WTC11 (cell line): Measurements from ENCODE around the gene ARHGAP26. TPM values are rescaled to one million over a fixed set of nuclear protein-coding genes. Genes with fewer than 3 reads are reported as not detected.

Experiments used
- ATAC-seq: fragments of 200-7000 bp; cut with Tn5 transposase; 2 replicates; pipeline ENCODE4 v1.10.0; 2021; ENCODE audit warnings: mild to moderate bottlenecking, moderate library complexity
- CTCF ChIA-PET: fragments of 300-600 bp; sonication (Branson Sonifier 250); formaldehyde crosslinking; loops from one replicate; lab custom pipeline; 2021; ENCODE audit warnings: antibody characterized with exemption; lab: Charles Lee
- POLR2A ChIA-PET: fragments of 350-600 bp; sonication (Branson Sonifier 250); formaldehyde crosslinking; loops from one replicate; lab custom pipeline; 2021; ENCODE audit warnings: antibody characterized with exemption; lab: Charles Lee
- DNase-seq: peaks from one replicate; pipeline ENCODE4 v3.0.0; 2021; ENCODE audit warnings: low spot score
- H3K27ac Mint-ChIP-seq: 2 replicates; pipeline ENCODE4 v1.8.0; 2021; ENCODE audit warnings: mixed read lengths
- H3K27me3 Mint-ChIP-seq: 2 replicates; pipeline ENCODE4 v1.8.0; 2021; ENCODE audit warnings: low read depth, mild to moderate bottlenecking, moderate library complexity, mixed read lengths
- H3K36me3 Mint-ChIP-seq: 2 replicates; pipeline ENCODE4 v1.8.0; 2021; ENCODE audit warnings: mixed read lengths
- H3K4me1 Mint-ChIP-seq: 2 replicates; pipeline ENCODE4 v1.8.0; 2022; ENCODE audit warnings: mixed read lengths
- H3K4me3 Mint-ChIP-seq: 2 replicates; pipeline ENCODE4 v1.8.0; 2021; ENCODE audit warnings: mild to moderate bottlenecking, moderate library complexity, mixed read lengths
- H3K9me3 Mint-ChIP-seq: 2 replicates; pipeline ENCODE4 v1.8.0; 2021; ENCODE audit warnings: mixed read lengths
- ATF1 ChIP-seq: sonication (generic); formaldehyde crosslinking; IDR thresholded peaks from 2 replicates; pipeline ENCODE4 v1.8.1; 2023; ENCODE audit warnings: mild to moderate bottlenecking, moderate library complexity, missing genetic modification reagents
- CBFB ChIP-seq: sonication (generic); formaldehyde crosslinking; IDR thresholded peaks from 2 replicates; pipeline ENCODE4 v1.8.1; 2022; ENCODE audit warnings: mild to moderate bottlenecking, low read depth, missing genetic modification reagents
- FOXK1 ChIP-seq: sonication (generic); formaldehyde crosslinking; IDR thresholded peaks from 2 replicates; pipeline ENCODE4 v1.8.0; 2022; ENCODE audit warnings: mild to moderate bottlenecking, moderate library complexity, missing genetic modification reagents
- GABPB1 ChIP-seq: sonication (generic); formaldehyde crosslinking; IDR thresholded peaks from 2 replicates; pipeline ENCODE4 v1.8.1; 2023; ENCODE audit warnings: mild to moderate bottlenecking, missing genetic modification reagents
- KAT7 ChIP-seq: sonication (generic); formaldehyde crosslinking; IDR thresholded peaks from 2 replicates; pipeline ENCODE4 v1.8.1; 2023; ENCODE audit warnings: missing genetic modification reagents, mild to moderate bottlenecking, borderline replicate concordance
- MXD4 ChIP-seq: fragments of 250-450 bp; sonication (Bioruptor Pico); IDR thresholded peaks from 2 replicates; pipeline ENCODE4 v1.8.0; 2021; ENCODE audit warnings: mild to moderate bottlenecking, moderate library complexity, borderline replicate concordance
- NFYB ChIP-seq: sonication (generic); formaldehyde crosslinking; conservative IDR thresholded peaks from 2 replicates; pipeline ENCODE4 v1.8.0; 2022; ENCODE audit warnings: low read depth, missing genetic modification reagents
- NR1H2 ChIP-seq: sonication (generic); formaldehyde crosslinking; IDR thresholded peaks from 2 replicates; pipeline ENCODE4 v1.9.0; 2021; ENCODE audit warnings: mild to moderate bottlenecking, moderate library complexity, missing genetic modification reagents
- PRRX2 ChIP-seq: fragments of 250-450 bp; sonication (Bioruptor Pico); IDR thresholded peaks from 2 replicates; pipeline ENCODE4 v1.8.0; 2021; ENCODE audit warnings: mild to moderate bottlenecking
- SMAD4 ChIP-seq: sonication (generic); formaldehyde crosslinking; IDR thresholded peaks from 2 replicates; pipeline ENCODE4 v1.8.0; 2022; ENCODE audit warnings: mild to moderate bottlenecking, missing genetic modification reagents
- ZBTB21 ChIP-seq: sonication (generic); formaldehyde crosslinking; IDR thresholded peaks from 2 replicates; pipeline ENCODE4 v1.8.1; 2023; ENCODE audit warnings: mild to moderate bottlenecking, missing genetic modification reagents, borderline replicate concordance
- ZNF219 ChIP-seq: sonication (generic); formaldehyde crosslinking; IDR thresholded peaks from 2 replicates; pipeline ENCODE4 v1.8.0; 2023; ENCODE audit warnings: missing genetic modification reagents, mild to moderate bottlenecking, borderline replicate concordance
- ZNF263 ChIP-seq: sonication (generic); formaldehyde crosslinking; IDR thresholded peaks from 2 replicates; pipeline ENCODE4 v1.8.1; 2022; ENCODE audit warnings: low read depth, mild to moderate bottlenecking, moderate library complexity, missing genetic modification reagents
- ZNF416 ChIP-seq: fragments of 250-450 bp; sonication (Bioruptor Pico); IDR thresholded peaks from 2 replicates; pipeline ENCODE4 v1.9.0; 2021; ENCODE audit warnings: mild to moderate bottlenecking, inconsistent platforms
- ZNF423 ChIP-seq: fragments of 250-450 bp; sonication (Bioruptor Pico); IDR thresholded peaks from 2 replicates; pipeline ENCODE4 v2.1.2; 2022; ENCODE audit warnings: mild to moderate bottlenecking, moderate library complexity
- total RNA-seq: library from RNA; stranded (reverse); gene quantifications from 3 replicates; pipeline ENCODE4 v1.2.3, GENCODE V29; 2021
- TF ChIP-seq, protein P1 (sequence below): sonication (generic); formaldehyde crosslinking; IDR thresholded peaks from 2 replicates; pipeline ENCODE4 v1.8.0; 2023; ENCODE audit warnings: missing genetic modification reagents
- TF ChIP-seq, protein P2 (sequence below): fragments of 250-450 bp; sonication (Bioruptor Pico); IDR thresholded peaks from 2 replicates; pipeline ENCODE4 v1.9.0; 2021; ENCODE audit warnings: mild to moderate bottlenecking
- TF ChIP-seq, protein P3 (sequence below): fragments of 250-450 bp; sonication (Bioruptor Pico); IDR thresholded peaks from 2 replicates; pipeline ENCODE4 v1.9.0; 2021; ENCODE audit warnings: mild to moderate bottlenecking, borderline replicate concordance
- TF ChIP-seq, protein P4 (sequence below): fragments of 250-450 bp; sonication (Bioruptor Pico); conservative IDR thresholded peaks from 2 replicates; pipeline ENCODE4 v1.9.0; 2021; ENCODE audit warnings: mild to moderate bottlenecking
- TF ChIP-seq, protein P5 (sequence below): sonication (generic); formaldehyde crosslinking; IDR thresholded peaks from 2 replicates; pipeline ENCODE4 v1.8.1; 2022; ENCODE audit warnings: mild to moderate bottlenecking, moderate library complexity, missing genetic modification reagents

The ARHGAP26 gene
- total RNA-seq, 1 experiment from 2014 or later, result 22.3 TPM

DNA sequence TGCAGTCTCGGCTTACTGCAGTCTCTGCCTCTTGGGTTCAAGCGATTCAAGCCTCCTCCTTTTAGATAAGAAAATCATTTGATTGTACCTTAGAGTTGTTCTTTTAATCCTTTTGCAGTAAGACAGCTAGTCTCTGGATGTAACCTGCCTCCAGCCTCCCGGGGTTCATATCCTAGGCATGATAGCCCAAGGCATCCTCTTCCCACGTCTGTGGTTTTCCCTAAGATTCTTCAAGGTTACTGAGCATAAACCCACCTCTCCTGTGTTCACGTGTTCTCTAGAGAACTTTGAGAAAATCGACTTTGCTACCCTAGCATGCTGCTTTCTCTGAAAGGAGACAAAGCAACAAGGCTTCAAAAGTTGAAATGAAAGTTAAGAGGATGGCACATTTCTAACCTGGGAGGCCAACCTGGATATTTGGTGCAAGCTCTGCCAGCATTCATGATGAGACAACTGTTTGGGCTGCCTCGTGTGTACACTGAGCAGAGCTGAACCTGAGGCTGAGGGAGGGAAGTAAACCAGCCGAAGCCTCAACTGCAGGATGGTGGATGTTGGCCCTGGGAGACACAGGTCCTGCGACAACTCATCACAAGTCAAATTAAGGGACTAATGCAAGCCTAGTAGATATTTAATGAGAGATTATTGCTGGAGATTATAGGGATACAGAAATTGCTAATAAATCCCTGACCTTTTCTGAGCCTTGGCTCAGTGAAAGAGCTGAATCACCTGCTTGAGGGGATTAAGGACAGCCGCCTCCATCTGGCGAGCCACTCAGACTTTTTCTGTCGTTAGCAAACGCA, 261.8 kb downstream of the ARHGAP26 start:
- H3K27ac Mint-ChIP-seq, result no peak overlapping the region
- ATAC-seq, result no peak
- no peaks in the 10 kb centered on the region for H3K9me3 Mint-ChIP-seq
- no peaks in the 10 kb centered on the region for H3K36me3 Mint-ChIP-seq
- TF ChIP-seq NR1H2 (CRISPR knock-in tag) (no peak), ATF1 (CRISPR knock-in tag) (no peak), PRRX2 (CRISPR knock-in tag) (no peak), NFYB (CRISPR knock-in tag) (no peak), ZNF263 (no peak), CBFB (CRISPR knock-in tag) (no peak), SMAD4 (CRISPR knock-in tag) (no peak), ZNF423 (no peak), KAT7 (CRISPR knock-in tag) (no peak), FOXK1 (CRISPR knock-in tag) (no peak)
- TF ChIP-seq, protein P1, sequence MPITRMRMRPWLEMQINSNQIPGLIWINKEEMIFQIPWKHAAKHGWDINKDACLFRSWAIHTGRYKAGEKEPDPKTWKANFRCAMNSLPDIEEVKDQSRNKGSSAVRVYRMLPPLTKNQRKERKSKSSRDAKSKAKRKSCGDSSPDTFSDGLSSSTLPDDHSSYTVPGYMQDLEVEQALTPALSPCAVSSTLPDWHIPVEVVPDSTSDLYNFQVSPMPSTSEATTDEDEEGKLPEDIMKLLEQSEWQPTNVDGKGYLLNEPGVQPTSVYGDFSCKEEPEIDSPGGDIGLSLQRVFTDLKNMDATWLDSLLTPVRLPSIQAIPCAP (CRISPR knock-in tag), result no peak
- TF ChIP-seq, protein P2, sequence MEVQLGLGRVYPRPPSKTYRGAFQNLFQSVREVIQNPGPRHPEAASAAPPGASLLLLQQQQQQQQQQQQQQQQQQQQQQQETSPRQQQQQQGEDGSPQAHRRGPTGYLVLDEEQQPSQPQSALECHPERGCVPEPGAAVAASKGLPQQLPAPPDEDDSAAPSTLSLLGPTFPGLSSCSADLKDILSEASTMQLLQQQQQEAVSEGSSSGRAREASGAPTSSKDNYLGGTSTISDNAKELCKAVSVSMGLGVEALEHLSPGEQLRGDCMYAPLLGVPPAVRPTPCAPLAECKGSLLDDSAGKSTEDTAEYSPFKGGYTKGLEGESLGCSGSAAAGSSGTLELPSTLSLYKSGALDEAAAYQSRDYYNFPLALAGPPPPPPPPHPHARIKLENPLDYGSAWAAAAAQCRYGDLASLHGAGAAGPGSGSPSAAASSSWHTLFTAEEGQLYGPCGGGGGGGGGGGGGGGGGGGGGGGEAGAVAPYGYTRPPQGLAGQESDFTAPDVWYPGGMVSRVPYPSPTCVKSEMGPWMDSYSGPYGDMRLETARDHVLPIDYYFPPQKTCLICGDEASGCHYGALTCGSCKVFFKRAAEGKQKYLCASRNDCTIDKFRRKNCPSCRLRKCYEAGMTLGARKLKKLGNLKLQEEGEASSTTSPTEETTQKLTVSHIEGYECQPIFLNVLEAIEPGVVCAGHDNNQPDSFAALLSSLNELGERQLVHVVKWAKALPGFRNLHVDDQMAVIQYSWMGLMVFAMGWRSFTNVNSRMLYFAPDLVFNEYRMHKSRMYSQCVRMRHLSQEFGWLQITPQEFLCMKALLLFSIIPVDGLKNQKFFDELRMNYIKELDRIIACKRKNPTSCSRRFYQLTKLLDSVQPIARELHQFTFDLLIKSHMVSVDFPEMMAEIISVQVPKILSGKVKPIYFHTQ (CRISPR knock-in tag), result no peak
- TF ChIP-seq, protein P3, sequence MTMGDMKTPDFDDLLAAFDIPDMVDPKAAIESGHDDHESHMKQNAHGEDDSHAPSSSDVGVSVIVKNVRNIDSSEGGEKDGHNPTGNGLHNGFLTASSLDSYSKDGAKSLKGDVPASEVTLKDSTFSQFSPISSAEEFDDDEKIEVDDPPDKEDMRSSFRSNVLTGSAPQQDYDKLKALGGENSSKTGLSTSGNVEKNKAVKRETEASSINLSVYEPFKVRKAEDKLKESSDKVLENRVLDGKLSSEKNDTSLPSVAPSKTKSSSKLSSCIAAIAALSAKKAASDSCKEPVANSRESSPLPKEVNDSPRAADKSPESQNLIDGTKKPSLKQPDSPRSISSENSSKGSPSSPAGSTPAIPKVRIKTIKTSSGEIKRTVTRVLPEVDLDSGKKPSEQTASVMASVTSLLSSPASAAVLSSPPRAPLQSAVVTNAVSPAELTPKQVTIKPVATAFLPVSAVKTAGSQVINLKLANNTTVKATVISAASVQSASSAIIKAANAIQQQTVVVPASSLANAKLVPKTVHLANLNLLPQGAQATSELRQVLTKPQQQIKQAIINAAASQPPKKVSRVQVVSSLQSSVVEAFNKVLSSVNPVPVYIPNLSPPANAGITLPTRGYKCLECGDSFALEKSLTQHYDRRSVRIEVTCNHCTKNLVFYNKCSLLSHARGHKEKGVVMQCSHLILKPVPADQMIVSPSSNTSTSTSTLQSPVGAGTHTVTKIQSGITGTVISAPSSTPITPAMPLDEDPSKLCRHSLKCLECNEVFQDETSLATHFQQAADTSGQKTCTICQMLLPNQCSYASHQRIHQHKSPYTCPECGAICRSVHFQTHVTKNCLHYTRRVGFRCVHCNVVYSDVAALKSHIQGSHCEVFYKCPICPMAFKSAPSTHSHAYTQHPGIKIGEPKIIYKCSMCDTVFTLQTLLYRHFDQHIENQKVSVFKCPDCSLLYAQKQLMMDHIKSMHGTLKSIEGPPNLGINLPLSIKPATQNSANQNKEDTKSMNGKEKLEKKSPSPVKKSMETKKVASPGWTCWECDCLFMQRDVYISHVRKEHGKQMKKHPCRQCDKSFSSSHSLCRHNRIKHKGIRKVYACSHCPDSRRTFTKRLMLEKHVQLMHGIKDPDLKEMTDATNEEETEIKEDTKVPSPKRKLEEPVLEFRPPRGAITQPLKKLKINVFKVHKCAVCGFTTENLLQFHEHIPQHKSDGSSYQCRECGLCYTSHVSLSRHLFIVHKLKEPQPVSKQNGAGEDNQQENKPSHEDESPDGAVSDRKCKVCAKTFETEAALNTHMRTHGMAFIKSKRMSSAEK (CRISPR knock-in tag), result no peak
- TF ChIP-seq, all 79 proteins: peak for 0
- no peak for DNase-seq
- CTCF ChIA-PET, result no interaction called here
- Mint-ChIP-seq H3K4me1 (peaks cover 49% of the 10 kb centered on the region), H3K27me3 (no peaks in the 10 kb centered on the region), H3K4me3 (no peak overlapping the region)
- POLR2A ChIA-PET, result interaction anchor here (0.6 kb wide), 1 partner anchor 202 kb away, joined by 3 read pairs; no protein-coding TSS in a partner anchor

DNA sequence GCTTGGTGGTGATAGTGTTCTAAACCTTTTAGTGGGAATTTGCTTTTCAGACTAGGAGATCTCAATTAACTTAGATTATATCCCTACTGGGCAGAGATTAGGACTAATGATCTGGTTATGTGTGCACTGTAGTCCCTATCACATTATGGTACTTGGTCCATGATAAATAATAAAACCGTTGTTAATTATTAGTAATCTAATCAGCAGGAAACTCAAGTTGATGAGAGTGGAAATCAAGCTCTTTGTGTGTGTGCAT, 262.3 kb downstream of the ARHGAP26 start:
- no peak overlapping the region for H3K27ac Mint-ChIP-seq
- H3K9me3 Mint-ChIP-seq, result no peaks in the 10 kb centered on the region
- POLR2A ChIA-PET, result no interaction called here
- ATAC-seq (no peak), DNase-seq (no peak)
- H3K4me3 Mint-ChIP-seq, result no peak overlapping the region
- peaks cover 54% of the 10 kb centered on the region for H3K4me1 Mint-ChIP-seq
- H3K36me3 Mint-ChIP-seq, result no peaks in the 10 kb centered on the region
- CTCF ChIA-PET, result no interaction called here
- no peaks in the 10 kb centered on the region for H3K27me3 Mint-ChIP-seq
- TF ChIP-seq, protein P4, sequence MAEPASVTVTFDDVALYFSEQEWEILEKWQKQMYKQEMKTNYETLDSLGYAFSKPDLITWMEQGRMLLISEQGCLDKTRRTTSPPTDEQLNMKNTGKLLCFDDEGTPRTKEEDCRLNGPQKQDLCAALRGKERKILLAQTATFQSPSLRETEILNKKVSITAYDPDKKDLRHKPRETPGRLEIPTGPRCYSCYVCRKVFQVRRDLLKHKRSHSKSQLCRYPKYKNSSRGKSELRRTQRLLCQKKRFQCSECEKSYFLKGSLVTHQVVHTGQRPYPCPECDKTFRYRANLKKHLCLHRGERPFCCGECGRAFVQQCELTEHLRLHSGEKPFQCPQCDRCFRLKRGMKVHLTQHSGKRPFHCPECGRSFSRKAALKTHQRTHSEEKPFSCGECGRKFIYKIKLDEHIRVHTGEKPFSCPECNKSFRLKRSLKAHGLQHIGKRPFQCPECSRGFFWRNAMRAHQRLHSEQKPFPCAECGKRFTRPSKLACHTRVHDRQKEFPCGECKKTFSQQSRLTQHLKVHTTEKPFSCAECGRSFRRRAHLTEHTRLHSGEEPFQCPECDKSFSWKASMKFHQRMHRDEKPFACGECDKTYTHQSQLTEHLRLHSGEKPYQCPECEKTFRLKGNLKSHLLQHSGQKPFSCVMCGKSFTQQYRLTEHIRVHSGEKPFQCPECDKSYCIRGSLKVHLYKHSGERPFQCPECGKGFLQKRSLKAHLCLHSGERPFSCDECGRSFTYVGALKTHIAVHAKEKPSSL (CRISPR knock-in tag), result no peak
- TF ChIP-seq MXD4 (CRISPR knock-in tag), result no peak
- no peak for TF ChIP-seq PRRX2 (CRISPR knock-in tag)
- TF ChIP-seq ZBTB21 (CRISPR knock-in tag), result no peak
- TF ChIP-seq NFYB (CRISPR knock-in tag), result no peak
- no peak for TF ChIP-seq GABPB1
- TF ChIP-seq ZNF416 (CRISPR knock-in tag), result no peak
- TF ChIP-seq ZNF219 (CRISPR knock-in tag), result no peak
- TF ChIP-seq, protein P5, sequence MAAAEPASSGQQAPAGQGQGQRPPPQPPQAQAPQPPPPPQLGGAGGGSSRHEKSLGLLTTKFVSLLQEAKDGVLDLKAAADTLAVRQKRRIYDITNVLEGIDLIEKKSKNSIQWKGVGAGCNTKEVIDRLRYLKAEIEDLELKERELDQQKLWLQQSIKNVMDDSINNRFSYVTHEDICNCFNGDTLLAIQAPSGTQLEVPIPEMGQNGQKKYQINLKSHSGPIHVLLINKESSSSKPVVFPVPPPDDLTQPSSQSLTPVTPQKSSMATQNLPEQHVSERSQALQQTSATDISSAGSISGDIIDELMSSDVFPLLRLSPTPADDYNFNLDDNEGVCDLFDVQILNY (CRISPR knock-in tag), result no peak
